Tibial nerve (tissue), 4 donors: ENCODE data around the gene NAT8L. TPM values are rescaled to one million over a fixed set of nuclear protein-coding genes. Genes with fewer than 3 reads are reported as not detected.

ENCODE experiments used
- DNase-seq, 2 donors: peaks; one replicate each; pipeline ENCODE4 v3.0.0-alpha.2; 2019; ENCODE audit warnings: low spot score in 2 of 2
- H3K27ac ChIP-seq, 4 donors: fragments of 200-600 bp; sonication (generic) in 3 of 4; one replicate each; pipeline ENCODE4 v1.5.1; 2017 to 2019; ENCODE audit warnings: mild to moderate bottlenecking in 1 of 4
- H3K27me3 ChIP-seq, 2 donors: fragments of 200-600 bp; sonication (generic) in 1 of 2; one replicate each; pipeline versions ENCODE4 v1.5.1 to v1.6.0; 2017 to 2019
- H3K36me3 ChIP-seq, 3 donors: fragments of 200-600 bp; sonication (generic); one replicate each; pipeline ENCODE4 v1.5.1; 2018 to 2019
- H3K4me1 ChIP-seq, 4 donors: fragments of 200-600 bp; sonication (generic) in 3 of 4; one replicate each; pipeline ENCODE4 v1.5.1; 2017 to 2019
- H3K4me3 ChIP-seq, 4 donors: fragments of 200-600 bp; sonication (generic) in 3 of 4; one replicate each; pipeline ENCODE4 v1.5.1; 2017 to 2019; ENCODE audit warnings: mild to moderate bottlenecking in 1 of 4, moderate library complexity in 1 of 4
- H3K9me3 ChIP-seq, 4 donors: fragments of 200-600 bp; sonication (generic) in 3 of 4; one replicate each; pipeline ENCODE4 v1.5.1; 2017 to 2019
- CTCF ChIP-seq, 5 experiments: fragments of 200-600 bp in 3 of 5; fragments of 450-650 bp in 2 of 5; sonication (generic) in 3 of 5; IDR thresholded peaks; one replicate each; pipeline ENCODE4 v1.5.1; 2016 to 2019; ENCODE audit warnings: antibody characterized with exemption in 5 of 5, mild to moderate bottlenecking in 3 of 5, moderate library complexity in 2 of 5
- EP300 ChIP-seq, 2 donors: sonication (generic); formaldehyde crosslinking; IDR thresholded peaks; one replicate each; pipeline ENCODE4 v1.6.1; 2017; ENCODE audit warnings: antibody characterized with exemption in 2 of 2, mild to moderate bottlenecking in 1 of 2
- POLR2A ChIP-seq, 2 donors: fragments of 450-650 bp; IDR thresholded peaks; one replicate each; pipeline ENCODE4 v1.6.1; 2017; ENCODE audit warnings: antibody characterized with exemption in 2 of 2, mild to moderate bottlenecking in 2 of 2, moderate library complexity in 2 of 2
- WGBS, 2 donors: methylation state at CpG; one replicate each; pipeline ENCODE4 v1.1.5; 2018; 5-methylcytosine and 5-hydroxymethylcytosine counted together
- total RNA-seq, 4 donors: library from RNA; depleted of rRNA; stranded (reverse); fragments of >200 nt; gene quantifications; one replicate each; pipeline ENCODE4 v1.1.0, GENCODE V29; 2016

The NAT8L gene
- total RNA-seq, 4 donors from 2014 or later = 1.8 to 11.1 (median 5.6) TPM

GRCh38 chr4:2046031-2046961 lies 12.8 kb upstream of the NAT8L start:
- Histone ChIP-seq H3K4me1 (peaks cover 0 to 22% (median 10%) of the 10 kb centered on the region in 4 donors), H3K9me3 (peaks cover 0 to 7% (median 0%) of the 10 kb centered on the region in 4 donors), H3K4me3 (no peak overlapping the region), H3K27ac (no peak overlapping the region), H3K36me3 (peaks cover 0 to 10% (median 0%) of the 10 kb centered on the region in 3 donors), H3K27me3 (peaks cover 0 to 70% of the 10 kb centered on the region in 2 donors)
- no peak for DNase-seq
- 56 to 59% methylated on average over 19 to 28 of the region's 28 CpGs for WGBS, 2 donors
- no peak for TF ChIP-seq EP300 (IDR thresholded peaks at IDR 0.05)
- no peak for TF ChIP-seq POLR2A (IDR thresholded peaks at IDR 0.05)
- no peak for TF ChIP-seq CTCF (IDR thresholded peaks at IDR 0.05)

GRCh38 chr4:2047031-2047660 lies 12.0 kb upstream of the NAT8L start:
- Histone ChIP-seq H3K4me3 (no peak overlapping the region), H3K4me1 (peaks cover 0 to 14% (median 4%) of the 10 kb centered on the region in 4 donors), H3K27ac (no peak overlapping the region), H3K36me3 (peaks cover 0 to 10% (median 0%) of the 10 kb centered on the region in 3 donors), H3K27me3 (peaks cover 0 to 70% of the 10 kb centered on the region in 2 donors), H3K9me3 (peaks cover 0 to 7% (median 0%) of the 10 kb centered on the region in 4 donors)
- WGBS, 2 donors = 41% methylated on average over 37 to 54 of the region's 57 CpGs
- TF ChIP-seq CTCF (IDR thresholded peaks at IDR 0.05) (no peak), EP300 (IDR thresholded peaks at IDR 0.05) (no peak), POLR2A (IDR thresholded peaks at IDR 0.05) (no peak)
- no peak for DNase-seq

- DNase-seq = no peak
- Histone ChIP-seq H3K9me3 (peaks cover 0 to 7% (median 0%) of the 10 kb centered on the region in 4 donors), H3K27ac (no peak overlapping the region), H3K36me3 (peaks cover 0 to 10% (median 0%) of the 10 kb centered on the region in 3 donors), H3K4me3 (no peak overlapping the region), H3K27me3 (peaks cover 0 to 69% of the 10 kb centered on the region in 2 donors), H3K4me1 (peaks cover 0 to 8% (median 0%) of the 10 kb centered on the region in 4 donors)
- WGBS, 2 donors = 83 to 84% methylated on average over 24 to 25 of the region's 25 CpGs
- TF ChIP-seq POLR2A (IDR thresholded peaks at IDR 0.05) = no peak
- TF ChIP-seq CTCF (IDR thresholded peaks at IDR 0.05) = no peak
- TF ChIP-seq EP300 (IDR thresholded peaks at IDR 0.05) = no peak
Observed at GRCh38 chr4:2047781-2048581, 11.1 kb upstream of the NAT8L start.

GRCh38 chr4:2048831-2049230 lies 10.3 kb upstream of the NAT8L start:
- H3K4me1 ChIP-seq = peaks cover 0 to 8% (median 0%) of the 10 kb centered on the region in 4 donors
- peaks cover 0 to 67% of the 10 kb centered on the region in 2 donors for H3K27me3 ChIP-seq
- H3K9me3 ChIP-seq = peaks cover 0 to 7% (median 0%) of the 10 kb centered on the region in 4 donors
- H3K4me3 ChIP-seq = no peak overlapping the region
- H3K27ac ChIP-seq = no peak overlapping the region
- DNase-seq = no peak
- peaks cover 0 to 7% (median 0%) of the 10 kb centered on the region in 3 donors for H3K36me3 ChIP-seq
- TF ChIP-seq CTCF (IDR thresholded peaks at IDR 0.05) (no peak), POLR2A (IDR thresholded peaks at IDR 0.05) (no peak), EP300 (IDR thresholded peaks at IDR 0.05) (no peak)
- 86 to 90% methylated on average over 8 of the region's 8 CpGs for WGBS, 2 donors
